Stimulated activated CD4-positive, alpha-beta T cell treated with anti-CD3 and anti-CD28 coated beads, Interleukin-4, amount 100 ng/mL, for 48 hours (primary cell): ENCODE measurements around the gene RAN.
"Not testable (repeated sequence)": the region's sequence is repeated elsewhere in the genome, so short reads cannot be mapped to it uniquely, and the experiment has no call there.

Source experiments
- DNase-seq, 2 donors: peaks; one replicate each; pipeline ENCODE4 v3.0.0-alpha.2; 2020; ENCODE audit warnings: low read depth in 2 of 2

RAN gene

DNA sequence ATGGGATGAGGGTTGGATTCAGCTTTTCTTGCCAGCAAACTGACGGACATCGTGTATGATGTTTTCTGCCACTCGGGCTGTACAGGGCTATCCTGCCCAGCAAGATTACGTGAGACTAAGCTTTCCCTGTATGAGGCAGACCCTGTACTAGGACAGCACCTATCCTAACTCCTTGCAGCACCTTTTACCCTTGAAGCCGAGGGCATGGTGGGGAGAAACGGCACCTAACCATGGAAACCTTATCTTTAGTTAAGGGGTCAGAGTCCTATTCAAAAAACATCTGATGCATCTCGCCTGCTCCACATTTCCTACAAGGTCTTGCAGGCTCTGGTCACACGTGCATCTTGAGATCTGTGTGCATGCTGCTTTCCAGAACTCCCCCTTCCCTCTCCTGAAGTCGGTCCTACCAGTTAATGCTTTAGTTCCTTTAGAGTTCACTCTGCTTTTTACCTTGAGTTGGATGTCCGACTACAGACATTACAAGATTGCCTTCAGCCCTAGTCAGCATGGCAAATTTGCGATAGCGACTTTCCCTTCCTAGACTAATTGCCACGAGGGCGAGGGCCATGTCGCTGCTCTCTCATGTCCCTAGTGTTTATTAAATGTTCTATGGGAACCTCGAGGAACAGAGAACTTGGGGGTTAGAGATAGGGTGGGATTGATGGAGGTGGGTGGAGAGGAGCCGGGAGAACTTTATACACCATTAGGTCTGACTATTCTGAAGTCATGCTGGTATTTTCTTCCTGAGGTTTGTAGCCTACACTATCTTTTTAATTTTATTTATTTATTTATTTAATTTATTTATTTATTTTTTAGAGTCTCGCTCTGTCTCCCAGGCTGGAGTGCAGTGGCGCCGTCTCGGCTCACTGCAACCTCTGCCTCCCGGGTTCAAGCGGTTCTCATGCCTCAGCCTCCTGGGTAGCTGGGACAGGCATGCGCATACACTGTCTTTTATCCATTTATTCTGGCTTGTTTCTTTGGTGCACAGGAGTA lies 6.6 kb downstream of the RAN start:
- no peak for DNase-seq

DNA sequence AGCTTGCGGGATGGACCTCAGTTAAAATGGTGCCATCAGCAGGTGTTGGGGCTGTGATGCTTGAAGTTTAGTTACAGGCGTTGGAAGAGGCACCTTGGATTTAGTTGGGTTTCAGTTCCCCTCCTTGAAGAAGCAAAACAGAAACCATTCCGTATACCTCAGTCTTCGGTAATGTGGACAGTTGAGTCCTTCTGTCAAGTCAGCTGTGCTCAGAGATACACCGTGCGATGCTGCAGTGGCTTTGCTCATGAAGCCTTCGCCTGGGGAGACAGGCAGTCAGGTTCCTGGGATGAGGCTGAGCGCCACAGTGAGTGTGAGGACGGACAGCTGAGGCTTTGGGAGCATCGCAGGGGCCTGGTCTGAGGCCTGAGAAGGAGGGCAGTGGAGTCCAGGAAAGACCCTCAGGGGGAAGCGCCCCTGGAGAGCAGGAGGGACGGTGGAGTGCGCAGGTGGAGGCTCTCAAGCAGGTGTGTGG lies 7.4 kb downstream of the RAN start:
- DNase-seq, result no peak

DNA sequence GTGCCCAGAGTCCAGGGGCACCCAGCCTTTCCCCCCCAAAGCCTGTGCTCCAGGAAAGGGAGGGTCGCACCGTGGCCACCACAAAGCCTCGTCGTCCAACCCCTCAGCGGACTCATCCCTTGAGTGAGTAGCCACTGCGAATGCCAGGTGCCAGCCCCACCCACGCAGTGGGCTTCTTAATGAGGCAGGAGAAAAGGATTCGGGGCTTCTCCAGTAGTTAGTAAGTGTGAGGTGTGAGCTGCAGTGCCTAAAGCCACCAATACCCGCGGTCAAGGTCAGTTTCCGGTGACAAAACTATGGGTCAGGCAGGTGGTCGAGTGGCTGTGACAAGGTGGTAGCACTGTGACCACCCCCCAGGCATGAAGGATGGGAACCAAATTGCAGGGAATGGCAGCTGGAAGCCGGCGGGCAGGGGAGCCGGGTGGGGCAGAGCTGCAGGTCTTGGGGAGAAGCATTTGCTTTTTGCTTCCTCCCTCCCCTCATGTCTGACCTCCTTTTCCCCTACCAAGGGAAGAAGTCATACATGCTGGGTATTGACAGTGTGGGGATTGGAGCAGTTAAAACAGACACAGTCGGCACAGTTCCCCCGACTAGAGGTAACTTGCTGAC lies 8.0 kb downstream of the RAN start:
- DNase-seq, result no peak

DNA sequence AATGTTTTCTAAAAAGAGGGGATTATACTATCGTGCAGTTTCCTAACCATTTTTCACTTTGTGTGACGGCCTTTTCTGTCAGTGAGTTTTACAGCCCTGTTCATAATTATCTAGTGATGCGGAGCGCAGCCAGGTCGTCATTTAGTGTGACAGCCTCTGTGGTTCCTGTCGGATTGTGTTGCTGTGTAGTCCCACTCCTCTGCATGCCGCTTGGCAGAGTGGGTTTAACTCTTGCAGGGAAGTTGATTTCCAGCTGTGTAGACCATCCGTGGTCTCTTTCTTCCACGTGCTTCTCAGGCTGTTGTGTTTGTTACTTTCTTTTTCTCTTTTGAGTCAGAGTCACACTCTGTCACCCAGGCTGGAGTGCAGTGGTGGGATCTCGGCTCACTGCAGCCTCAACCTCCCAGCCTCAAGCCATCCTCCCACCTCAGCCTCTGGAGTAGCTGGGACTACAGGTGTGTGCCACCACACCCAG lies 8.6 kb downstream of the RAN start:
- no peak for DNase-seq

DNA sequence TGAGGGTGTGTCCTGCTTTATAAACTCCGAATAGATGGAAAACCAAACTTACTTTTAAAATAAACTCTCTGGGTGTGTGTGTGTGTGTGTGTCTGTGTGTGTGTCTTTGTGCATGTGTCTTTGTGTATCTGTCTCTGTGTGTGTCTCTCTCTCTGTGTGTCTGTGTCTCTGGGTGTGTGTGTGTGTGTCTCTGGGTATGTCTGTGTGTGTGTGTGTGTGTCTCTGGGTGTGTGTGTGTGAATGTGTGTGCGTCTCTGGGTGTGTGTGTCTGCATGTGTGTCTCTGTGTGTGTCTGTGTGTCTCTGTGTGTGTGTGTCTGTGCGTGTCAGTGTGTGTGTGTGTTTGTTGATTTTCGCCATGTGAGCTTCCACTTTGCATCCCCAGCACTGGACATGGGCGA lies 9.2 kb downstream of the RAN start:
- DNase-seq, result no peak

DNA sequence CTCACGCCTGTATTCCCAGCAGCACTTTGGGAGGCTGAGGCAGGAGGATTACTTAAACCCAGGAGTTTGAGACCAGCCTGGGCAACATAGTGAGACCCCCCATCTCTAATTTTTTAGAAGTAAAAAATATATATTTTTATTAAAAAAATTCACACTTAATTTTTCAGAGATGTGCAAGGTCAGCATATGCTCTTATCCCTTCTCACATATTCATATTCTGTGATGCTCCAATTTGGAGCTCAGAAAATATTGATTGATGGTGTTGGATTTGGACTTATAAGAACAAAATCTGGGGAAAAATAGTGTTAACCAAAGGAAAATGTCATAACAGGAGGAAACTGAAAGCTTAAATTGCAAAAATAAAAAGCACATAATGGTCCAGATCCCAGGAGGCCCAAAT lies 9.7 kb downstream of the RAN start:
- DNase-seq, result no peak

DNA sequence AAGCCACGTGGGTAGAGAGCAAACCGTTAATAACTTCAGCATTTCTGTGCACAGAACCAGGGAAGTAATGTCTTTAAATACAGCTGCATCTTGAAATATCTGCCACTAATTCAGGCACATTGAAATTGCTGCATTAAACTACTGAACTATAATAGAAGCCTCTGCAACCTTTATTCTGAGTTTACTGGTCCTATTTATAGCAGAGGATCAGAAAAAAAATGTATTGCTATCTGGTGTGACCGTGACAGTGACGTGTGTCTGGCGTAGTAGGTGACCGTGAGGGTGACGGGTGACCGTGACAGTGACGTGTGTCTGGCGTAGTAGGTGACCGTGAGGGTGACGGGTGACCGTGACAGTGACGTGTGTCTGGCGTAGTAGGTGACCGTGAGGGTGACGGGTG lies 15.3 kb downstream of the RAN start:
- not testable (repeated sequence) for DNase-seq

DNA sequence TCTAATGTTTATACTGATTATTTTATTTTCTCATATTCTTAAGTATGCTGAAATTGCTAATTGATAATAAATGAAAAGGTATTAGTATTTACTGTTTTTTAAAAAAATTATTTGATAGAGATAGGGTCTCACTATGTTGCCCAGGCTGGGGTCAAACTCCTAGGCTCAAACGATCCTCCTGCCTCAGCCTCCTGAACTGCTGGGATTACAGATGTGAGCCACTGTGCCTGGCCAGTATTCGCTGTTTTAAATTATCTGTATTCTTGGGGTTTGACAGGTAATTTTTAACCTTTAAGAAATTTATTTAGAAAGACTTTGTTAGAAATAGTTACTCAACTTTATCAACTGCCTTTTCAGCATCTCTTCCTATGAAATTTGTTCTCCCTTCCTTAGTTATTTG lies 32.2 kb downstream of the RAN start:
- no peak for DNase-seq

DNA sequence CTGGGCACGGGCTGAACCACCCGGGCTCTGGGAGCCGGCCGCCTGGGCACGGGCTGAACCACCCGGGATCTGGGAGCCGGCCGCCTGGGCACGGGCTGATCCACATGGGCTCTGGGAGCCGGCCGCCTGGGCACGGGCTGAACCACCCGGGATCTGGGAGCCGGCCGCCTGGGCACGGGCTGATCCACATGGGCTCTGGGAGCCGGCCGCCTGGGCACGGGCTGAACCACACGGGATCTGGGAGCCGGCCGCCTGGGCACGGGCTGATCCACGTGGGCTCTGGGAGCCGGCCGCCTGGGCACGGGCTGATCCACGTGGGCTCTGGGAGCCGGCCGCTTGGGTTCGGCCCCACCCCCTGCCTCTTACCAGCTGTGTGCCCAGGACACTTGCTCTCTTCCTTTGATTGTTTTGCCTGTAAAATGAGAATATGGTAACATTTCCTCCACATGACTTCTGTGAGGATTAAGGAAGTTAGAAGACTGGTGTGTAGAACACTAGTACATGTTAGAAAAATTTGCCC lies 33.1 kb downstream of the RAN start:
- not testable (repeated sequence) for DNase-seq

DNA sequence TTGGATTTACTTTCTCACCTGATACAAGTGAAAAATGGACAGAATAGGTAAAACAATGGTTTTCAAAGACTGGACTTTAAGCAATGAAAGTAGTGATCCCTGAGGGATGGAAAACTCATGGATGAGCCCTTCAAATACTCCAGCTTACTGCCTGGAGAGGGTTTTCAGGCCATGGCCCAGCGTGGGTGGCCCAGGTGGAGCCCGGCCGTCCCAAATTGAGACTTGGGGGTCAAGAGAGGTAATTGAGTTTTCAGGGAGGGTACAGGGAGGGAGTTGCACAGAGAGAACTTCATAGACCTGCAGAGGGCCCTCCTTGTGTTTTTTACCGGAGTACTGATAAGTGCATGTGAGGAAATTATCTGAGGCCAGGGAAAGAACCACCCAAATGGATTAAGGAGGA lies 37.2 kb downstream of the RAN start:
- DNase-seq, result no peak

DNA sequence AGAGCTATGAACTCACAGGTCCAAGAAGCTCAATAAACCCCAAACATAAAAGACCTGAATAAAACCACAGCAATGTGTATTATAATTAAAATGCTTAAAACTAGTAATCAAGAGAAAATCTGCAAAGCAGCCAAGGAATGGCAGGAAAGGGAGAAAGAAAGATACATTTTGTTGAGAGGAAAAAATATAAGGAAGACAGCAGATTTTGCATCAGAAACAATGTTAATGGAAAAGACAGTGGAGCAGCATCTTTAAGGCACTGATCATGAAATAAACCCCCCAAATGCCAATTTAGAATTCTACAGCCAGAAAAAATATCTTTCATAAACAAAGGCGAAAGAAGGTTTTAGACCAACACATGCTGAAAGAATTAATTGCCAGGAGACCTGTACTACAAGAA lies 39.3 kb downstream of the RAN start:
- no peak for DNase-seq

DNA sequence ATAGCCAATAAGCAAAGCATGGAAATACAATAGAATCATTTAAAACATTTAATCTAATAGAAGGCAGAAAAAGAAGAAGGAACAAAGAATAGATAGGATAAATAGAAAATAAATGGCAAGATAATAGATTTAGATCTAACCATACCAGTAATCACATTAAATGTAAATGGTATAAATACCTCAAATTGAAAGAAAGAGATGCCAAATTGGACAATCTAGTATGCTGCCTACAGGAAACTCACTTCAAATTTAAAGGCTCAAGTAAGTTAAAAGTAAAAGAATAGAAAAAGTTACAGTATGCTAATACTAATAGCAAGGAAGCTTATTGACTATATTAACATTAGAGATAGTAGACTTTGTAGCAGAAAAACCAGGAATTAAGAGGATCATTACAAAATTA lies 40.1 kb downstream of the RAN start:
- DNase-seq, result no peak

DNA sequence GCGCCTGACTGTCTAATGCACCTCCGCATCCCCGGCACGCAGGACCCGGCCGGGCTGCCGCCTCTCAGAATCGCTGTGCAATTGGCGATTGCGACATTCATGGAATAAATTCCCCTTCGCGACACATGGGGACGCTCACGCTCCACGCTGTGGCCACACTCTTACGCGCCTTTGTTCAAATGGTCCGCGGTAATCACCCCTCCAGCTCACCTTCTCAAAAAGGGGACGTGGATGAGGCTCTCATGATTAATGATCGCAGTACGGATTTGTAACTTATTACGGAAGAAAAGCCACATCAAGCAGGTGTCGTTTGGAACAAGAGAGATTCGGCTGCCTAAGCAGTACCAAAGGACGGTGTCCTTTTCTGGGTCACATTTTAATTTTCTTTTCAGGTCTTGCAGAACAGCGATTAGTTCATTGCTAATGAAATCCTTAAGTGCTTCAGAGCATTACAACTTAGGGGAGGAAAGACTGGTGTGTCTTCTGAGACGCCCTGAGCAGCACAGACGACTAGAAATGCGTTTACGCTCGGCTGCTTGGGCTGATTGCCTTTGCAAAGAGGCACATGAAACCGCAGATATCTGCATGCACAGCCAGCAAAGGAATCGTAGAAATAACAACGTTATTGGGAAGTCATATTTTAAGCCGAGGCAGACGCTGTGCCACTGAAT lies 44.5 kb downstream of the RAN start:
- peak; percentile 6 to 15 for DNase-seq

DNA sequence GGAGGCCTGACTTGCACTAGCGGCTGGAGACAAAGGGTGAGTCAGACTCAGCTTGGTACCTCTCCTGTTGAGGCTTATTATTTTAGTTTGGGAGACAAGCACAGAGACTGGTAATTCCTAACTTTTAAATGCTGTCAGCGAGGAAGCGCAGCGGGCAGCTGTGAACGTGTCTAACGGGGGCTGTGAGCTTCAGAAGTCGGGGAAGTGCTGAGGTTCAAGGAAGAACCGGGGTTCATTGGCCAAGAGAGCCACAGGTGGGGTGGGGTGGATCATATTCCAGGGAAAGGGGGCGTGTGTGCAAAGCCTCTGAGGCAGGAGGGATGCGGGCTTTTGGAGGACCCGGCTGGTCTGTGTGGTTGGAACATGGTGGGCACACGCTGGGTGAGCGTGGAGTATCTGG lies 45.7 kb downstream of the RAN start:
- DNase-seq, result no peak

DNA sequence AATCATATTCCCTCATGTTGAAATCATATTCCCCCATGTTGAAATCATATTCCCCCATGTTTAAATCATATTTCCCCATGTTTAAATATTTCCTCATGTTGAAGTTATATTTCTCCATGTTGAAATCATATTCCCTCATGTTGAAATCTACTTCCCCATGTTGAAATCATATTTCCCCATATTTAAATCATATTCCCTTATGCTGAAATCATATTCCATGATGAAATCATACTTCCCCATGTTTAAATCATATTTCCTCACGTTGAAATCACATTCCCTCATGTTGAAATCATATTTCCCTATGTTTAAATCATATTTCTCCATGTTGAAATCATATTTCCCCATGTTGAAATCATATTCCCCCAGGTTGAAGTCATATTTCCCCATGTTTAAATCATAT lies 47.2 kb downstream of the RAN start:
- DNase-seq, result no peak

DNA sequence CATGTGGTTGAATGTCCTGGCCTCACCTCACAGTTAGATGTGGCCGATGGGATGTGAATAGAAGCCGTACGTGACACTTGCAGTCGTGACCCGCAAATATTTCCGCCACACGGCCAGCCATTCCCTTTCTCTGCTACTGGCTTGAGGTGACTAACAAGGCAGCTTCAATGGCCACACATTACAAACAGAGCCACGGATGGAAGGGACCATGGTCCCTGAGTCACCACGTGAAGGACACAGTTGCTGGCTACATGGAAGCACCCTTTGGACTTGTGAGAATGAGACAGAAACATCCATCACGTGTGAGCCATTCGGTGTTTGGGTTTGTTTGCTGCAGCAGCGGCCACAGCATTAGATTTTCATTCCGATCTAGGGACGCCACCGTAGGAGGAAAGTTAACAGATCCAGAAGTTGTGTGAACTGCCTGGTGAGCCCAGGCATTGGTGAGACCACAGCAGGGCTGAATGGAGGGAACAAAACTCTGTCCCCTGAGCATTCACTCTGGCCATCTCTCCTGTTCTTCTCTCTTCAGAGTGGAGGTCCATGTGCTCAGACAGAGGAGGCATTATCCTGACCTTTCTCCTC lies 48.3 kb downstream of the RAN start:
- no peak for DNase-seq

DNA sequence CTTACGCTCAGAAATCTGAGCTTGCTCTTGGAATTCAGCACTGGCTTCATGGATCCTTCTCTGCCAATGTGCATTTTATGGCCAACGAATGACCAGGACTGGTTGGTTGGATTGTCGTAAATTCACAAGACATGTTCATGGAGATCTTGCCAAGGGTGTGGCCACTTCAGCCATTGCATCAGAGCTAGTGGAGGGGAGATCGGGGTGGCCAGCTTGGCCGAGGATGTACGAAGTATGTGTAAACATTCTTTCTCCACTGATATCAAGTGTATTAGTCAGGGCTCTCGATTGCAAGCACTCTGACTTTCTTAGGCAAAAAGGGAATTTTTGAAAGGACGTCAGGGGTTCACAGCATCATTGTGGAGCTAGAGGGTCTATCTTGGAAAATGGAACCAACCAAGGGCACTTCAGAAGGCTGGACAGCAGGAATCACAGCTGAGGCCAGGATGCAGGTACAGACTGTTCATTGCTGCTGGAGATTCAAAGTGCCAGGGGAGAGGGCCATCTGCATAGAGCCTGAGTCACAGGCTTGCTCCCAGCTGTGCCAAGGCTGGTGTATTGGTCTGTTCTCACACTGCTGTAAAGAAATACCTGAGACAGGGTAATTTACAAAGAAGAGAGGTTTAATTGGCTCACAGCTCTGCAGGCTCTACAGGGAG lies 49.0 kb downstream of the RAN start:
- DNase-seq, result no peak

DNA sequence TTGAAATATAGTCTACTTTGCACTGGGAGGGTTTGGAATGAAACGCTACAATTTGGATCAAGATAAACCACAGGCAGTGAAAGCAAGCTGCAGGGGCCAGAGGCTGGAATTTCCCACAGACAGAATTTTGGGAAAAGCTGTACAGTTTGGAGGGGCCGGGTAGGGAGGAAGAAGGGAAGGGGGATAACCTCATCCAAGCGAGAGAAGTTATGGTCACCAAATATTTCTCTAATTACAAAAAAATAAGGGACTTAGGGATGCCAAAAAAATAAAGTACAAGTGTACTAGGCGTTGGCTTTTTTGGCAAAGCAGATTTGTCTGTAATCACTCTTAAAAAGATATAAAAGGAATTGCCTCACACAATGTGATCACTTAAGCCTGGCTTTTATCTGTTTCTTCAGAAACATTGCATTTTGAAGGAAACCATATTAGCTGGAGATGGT lies 50.7 kb downstream of the RAN start:
- no peak for DNase-seq

DNA sequence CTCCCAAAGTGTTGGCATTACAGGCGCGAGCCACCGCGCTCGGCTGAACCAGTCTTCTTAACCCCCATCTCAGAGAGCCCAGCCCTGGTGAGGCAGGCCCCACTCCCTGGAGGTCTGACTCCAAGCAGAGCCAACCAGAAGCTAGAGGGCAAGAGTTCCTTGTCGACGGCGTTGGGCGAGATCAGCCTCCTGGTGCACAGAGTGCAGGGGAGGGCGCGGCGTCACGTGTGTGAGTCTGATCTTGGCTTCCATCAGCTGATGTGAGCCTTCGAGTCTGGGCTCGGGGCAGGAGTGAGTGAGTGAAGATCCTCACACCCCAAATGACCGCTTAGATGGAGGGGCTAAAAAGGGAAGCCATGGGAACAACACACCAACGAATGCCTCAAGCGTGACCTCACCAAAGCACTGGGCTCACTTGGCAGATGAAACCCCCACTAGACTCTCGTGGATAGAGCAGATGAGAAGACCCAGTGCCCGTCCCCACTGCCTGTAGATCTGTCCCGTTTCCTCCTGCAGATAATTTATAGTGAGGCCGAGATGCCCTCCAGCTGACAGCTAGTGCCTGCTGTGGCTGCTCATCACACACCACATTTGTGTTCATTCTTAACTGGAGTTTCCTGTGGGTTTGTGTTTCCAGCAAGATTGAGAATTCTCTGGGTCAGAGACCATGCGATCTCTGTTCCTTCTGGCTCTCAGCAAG lies 53.2 kb downstream of the RAN start:
- DNase-seq, result no peak

DNA sequence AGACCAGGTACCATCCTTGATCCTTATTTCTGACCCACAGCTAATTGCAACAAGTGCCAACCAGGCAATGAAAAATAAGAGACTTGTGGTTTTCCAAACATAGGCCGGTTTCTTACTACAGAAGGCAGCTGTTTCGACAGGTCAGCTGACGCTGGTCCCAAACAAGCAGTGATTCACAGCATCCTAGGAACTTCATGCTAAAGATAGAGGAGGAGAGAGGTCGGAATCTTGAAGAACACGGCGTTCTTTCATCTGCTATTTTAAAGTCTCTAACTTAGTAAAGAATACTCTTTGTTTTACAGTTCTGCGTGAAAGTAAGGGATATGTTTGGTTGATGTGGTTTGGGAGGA lies 53.8 kb downstream of the RAN start:
- DNase-seq, result no peak
